GM19397 (cell line): ENCODE measurements around the gene AP1M1.
A peak's percentile ranks its signal among the peaks of the same experiment; 100 is the strongest.
"Not testable (repeated sequence)": the region's sequence is repeated elsewhere in the genome, so short reads cannot be mapped to it uniquely, and the experiment has no call there.

ENCODE experiments used
- ATAC-seq: cut with Tn5 transposase; IDR thresholded peaks from one replicate; pipeline ENCODE4 v1.9.1; 2021; ENCODE audit warnings: mild to moderate bottlenecking, moderate library complexity; ENCODE audit not compliant: unreplicated experiment

The AP1M1 gene

DNA sequence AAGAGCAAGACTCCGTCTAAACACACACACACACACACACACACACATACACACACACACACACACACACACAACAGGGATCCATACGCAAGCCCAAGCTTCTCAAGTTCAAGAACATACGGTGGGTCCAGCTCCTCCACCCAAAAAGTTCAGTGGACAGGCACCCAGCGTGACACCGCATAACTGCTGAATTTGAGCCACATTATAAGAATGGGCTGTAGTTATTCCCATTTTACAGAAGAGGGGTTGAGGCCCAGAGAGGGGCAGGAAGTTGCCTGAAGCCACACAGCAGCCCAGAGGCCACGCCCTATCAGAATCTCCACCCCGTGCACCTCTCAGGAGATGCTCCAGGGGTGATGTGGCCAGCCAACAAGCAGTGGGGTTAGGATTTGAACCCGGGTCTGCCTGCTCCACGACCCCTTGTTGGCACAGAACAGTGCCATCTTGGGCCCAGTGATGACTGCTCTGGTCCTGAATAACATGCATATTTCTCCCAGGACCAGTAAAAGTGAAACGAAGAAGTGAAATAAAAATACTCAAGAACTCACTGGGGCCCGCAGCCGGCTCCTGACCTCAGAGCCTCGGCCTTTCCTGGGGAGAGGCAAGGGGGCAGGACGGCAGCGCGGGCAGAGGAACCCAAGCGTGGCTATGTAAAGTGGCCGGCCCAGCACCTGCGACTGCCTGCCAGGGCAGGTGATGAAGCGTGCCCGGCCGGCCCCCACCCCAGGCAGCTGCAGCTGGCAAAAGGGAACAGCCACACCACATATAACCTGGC, 61.9 kb downstream of the AP1M1 start:
- peak; percentile 81 for ATAC-seq

GRCh38 chr19:16260160-16260811, 62.6 kb downstream of the AP1M1 start:
- no peak for ATAC-seq

GRCh38 chr19:16260812-16261161, 63.1 kb downstream of the AP1M1 start:
- no peak for ATAC-seq

DNA sequence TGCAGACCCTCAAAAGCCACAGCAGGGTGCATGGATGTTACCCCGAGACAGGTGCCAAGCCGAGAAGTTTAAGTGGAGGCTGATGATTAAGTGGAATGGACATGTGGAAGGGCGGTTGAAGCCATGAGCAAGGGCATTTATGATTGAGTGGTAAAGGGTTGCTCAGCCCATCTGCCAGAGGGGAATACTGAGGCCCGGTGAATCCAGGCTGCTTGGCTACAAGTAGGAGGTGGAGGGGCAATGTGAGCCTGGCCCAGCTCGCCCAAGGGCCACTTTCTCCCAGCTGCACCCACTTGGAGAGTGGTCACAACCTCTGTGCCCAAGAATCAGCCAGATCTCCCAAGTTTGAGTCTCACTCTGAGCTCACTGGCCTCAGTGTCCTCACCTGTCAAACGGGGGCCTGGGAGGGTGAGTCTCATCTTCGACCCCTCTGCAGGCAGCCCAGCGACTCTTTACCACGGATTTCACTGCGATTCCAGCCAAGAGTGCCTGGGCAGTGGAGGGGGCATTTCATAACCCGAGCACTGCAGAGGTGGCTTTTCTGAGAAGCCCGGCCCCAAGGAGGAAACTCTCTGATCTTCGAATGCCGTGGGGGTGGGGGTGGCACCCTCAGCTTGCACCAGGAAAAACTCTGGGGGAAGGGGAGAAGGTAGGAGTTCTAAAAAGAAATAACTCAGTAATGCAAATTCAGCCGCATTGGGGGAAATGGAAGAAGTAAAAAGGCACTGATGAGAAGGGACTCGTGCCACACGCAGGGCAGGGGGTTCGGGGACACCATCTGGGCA, 64.1 kb downstream of the AP1M1 start:
- ATAC-seq = no peak

- ATAC-seq = no peak
Measured at GRCh38 chr19:16262618-16263017, 64.9 kb downstream of the AP1M1 start.

- no peak for ATAC-seq
Measured at GRCh38 chr19:16263141-16263761, 65.5 kb downstream of the AP1M1 start.

DNA sequence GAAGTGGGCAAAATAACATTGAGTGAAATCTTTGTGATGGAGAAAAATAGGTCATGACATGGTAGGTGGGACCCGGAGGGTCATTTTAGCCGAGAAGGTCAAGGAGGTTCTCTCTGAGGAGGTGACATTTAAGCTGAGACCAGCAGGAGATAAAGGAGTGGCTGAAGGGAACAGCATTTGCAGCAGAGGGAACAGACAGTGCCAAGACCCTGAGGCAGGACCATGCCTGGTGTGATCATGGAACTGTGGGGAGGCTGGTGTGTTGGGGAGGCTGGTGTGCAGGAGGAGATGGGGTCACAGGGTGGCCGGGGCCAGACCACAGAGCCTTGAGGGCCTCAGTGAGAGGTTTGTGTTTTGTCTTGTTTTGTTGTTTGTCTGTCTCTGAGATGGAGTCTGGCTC, 67.5 kb downstream of the AP1M1 start:
- ATAC-seq = no peak

DNA sequence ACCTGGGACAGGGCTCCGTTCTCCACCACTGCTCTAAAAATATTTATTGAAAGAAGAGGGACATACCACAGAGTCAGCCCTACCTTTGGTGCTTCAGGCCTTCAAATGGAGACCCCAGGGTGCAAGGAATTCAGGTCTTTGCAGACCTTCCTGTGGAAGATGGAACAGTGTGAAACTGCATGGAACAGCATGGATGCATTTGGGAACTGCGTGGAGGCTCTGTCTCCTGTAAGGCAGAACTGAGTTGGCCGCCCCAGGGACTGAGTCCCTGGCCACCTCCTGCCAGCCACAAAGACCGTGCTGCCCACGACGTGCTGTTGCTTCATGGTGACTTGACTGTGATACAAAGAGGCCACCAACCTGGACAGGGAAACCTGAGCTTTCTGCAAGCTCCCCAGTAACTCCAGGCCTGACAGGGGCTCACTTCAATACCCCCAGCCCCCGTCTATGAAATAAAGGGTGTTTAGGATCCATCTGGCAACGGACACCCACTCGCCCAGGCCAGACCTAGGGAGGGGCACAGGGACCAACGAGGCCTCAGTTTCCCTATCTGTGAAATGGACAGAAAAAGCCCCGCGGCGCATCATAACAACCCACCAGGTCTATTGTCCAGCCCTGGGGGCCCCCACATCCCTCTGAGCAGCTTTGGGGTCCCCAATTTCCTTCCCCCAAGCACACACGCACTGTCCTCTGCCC, 68.3 kb downstream of the AP1M1 start:
- no peak for ATAC-seq

DNA sequence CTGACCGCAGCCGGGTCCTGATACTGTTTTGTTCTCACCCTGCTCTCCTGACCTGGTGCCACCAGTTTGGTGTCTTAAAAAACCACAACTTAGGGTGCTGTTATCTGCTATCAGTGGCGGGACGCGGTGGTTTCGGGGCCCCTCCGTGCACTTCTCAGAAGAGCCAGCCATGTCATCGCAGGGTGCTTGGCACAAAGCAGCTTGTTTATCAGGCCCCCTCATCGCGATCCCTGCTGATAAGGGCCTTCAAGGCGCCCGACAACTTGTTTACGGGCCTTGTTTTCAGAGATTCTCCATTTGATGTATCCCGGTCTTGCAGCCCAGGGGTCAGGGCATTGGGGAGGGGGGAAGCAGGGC, 68.9 kb downstream of the AP1M1 start:
- no peak for ATAC-seq

GRCh38 chr19:16268676-16269319, 71.1 kb downstream of the AP1M1 start:
- no peak for ATAC-seq

GRCh38 chr19:16272945-16273344, 75.2 kb downstream of the AP1M1 start:
- ATAC-seq = no peak

DNA sequence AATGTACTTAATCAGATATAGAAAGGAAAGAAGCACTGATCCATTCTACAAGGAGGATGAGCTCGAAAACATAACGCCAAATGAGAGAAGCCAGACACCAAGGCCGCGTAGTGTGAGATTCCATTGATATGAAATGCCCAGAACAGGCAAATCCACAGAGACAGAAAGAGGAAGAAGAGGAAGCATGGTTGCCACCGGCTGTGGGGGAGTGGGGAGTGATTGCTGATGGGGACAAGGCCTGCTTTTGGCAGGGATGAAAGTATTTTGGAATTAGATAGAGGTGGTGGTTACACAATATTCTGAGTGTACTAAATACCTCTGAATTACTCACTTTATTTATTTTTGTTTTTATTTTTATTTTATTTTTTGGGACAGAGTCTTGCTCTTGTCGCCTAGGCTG, 76.7 kb downstream of the AP1M1 start:
- ATAC-seq = no peak

DNA sequence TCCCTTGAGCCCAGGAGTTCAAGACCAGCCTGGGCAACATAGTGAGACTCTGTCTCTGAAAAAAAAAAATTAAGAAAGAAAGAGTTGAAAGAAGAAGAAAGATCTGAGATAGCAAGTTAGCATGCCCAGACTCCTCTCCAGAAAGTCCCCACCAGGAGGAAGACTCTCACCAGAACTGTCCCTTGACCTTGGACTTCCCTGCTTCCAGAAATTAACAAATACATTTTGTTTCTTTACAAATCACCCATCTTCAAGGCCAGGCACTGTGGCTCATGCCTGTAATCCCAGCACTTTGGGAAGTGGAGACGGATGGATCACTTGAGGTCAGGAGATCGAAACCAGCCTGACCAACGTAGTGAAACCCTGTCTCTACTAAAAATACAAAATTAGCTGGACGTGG, 82.6 kb downstream of the AP1M1 start:
- ATAC-seq = no peak

GRCh38 chr19:16281743-16282142, 84.0 kb downstream of the AP1M1 start:
- no peak for ATAC-seq

DNA sequence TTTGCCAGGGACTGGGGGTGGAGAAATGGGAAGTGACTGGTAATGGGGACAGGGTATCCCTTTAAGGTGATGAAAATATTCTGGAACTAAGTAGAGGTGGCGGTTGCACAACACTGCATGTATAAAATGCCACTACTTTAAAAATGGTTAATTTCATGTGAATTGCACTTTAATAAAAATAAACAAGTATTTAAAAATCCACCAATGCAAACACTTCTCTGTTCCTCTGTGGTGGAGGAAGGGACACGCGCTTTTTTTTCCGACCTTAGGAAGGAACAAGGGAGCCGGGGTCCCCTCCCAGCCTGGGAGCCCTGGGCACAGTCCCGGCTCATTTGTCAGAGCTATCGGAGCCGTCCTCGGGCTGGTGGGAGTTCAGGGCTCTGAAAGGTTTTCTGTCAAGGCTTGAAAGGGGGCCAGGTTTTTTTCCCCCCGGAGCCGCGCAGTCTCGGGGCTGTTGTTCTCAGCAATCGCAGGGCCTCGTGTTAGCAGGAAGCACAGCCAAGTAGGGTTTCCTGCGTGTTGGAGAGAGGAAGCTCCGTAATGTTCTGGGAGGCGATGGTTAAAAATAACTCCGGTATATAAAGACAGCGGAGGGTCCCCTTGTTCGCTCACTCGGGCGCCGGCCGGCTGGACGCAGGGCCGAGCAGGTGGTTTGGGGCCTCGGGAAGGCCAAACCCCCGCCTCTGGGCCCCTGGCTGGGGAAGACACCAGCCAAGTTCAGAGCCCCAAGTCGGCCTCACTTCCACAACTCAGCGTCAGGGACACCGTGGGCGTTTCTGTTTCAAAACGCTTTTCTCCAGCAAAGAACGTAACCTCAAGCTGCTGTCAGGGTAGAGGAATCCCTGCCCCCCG, 85.7 kb downstream of the AP1M1 start:
- no peak for ATAC-seq

GRCh38 chr19:16284505-16284904, 86.8 kb downstream of the AP1M1 start:
- ATAC-seq = no peak

- not testable (repeated sequence) for ATAC-seq
Measured at GRCh38 chr19:16285079-16285478, 87.4 kb downstream of the AP1M1 start.

DNA sequence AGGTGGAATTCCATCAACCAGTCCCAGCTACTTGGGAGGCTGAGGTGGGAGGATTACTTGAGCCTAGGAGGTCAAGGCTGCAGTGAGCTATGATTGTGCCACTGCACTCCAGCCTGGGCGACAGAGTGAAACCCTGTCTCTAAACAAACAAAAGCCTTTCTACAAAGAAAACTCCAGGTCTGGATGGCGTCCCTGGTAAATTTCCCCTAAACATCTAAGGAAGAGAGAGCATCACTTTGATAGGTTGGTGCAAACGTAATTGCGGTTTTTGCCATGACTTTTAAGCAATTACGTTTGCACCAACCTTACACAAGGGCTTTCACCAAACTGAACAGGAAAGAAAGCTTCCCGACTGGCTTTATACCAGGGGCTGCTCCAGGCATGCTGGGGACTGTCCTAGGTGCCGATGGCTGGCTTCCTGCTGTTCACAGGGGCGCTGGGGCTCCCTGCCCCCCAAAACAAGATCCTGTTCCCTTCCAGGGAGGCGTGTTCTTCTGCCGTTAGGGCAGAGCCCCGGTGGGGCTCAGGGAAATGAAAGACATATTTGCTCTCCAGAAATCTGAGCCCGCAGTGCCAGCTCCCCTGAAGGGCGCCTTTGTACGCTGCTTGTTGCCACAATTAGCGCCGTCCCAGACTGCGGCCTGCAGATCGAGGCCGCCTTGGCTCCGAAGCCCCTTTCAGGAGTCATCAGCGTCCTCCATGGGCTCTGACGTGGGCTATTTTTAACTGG, 88.2 kb downstream of the AP1M1 start:
- no peak for ATAC-seq

DNA sequence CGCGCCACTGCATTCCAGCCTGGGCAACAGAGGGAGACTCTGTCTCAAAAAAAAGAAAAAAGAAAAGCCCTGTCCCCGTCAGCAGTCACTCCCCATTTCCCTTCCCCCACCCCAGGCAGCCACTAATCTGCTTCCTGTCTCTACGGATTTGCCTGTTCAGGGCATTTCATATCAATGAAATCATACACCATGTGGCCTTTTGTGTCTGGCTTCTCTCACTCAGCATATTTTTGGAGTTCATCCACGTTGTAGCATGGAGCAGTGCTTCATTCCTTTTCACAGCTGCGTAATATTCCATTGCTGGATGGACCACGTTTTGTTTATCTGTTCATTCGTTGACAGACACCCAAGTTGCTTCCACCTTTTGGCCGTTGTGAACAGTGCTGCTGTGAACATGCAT, 90.8 kb downstream of the AP1M1 start:
- ATAC-seq = no peak
